Mesenchymal stem cell (in vitro differentiated cells and primary cell): ENCODE results near the gene LUZP1.
"Not testable (repeated sequence)": the region's sequence is repeated elsewhere in the genome, so short reads cannot be mapped to it uniquely, and the experiment has no call there.

Experiments used
- DNase-seq: peaks from one replicate; pipeline ENCODE4 v3.0.0-alpha.2; 2013
- H2AFZ ChIP-seq: one replicate; pipeline ENCODE4 v1.6.1; 2013; ENCODE audit warnings: low read depth, mild to moderate bottlenecking, control low read depth, inconsistent platforms, low read length, moderate library complexity
- H2AK5ac ChIP-seq: 2 replicates; pipeline ENCODE4 v1.6.1; 2013; ENCODE audit warnings: low read length, moderate library complexity, mild to moderate bottlenecking, inconsistent platforms; ENCODE audit not compliant: severe bottlenecking
- H2BK120ac ChIP-seq: one replicate; pipeline ENCODE4 v1.6.1; 2013; ENCODE audit warnings: low read depth, mild to moderate bottlenecking, inconsistent platforms, low read length, moderate library complexity
- H2BK12ac ChIP-seq, 2 experiments: one replicate each; pipeline ENCODE4 v1.6.1; 2013; ENCODE audit warnings: inconsistent platforms in 2 of 2, low read length in 2 of 2, mild to moderate bottlenecking in 2 of 2, moderate library complexity in 2 of 2, control low read depth in 1 of 2
- H2BK15ac ChIP-seq: one replicate; pipeline ENCODE4 v1.6.1; 2013; ENCODE audit warnings: mild to moderate bottlenecking, low read depth, inconsistent platforms; ENCODE audit not compliant: poor library complexity, severe bottlenecking
- H2BK5ac ChIP-seq: 2 replicates; pipeline ENCODE4 v1.6.1; 2013; ENCODE audit warnings: low read depth, mild to moderate bottlenecking, low read length, control low read depth, inconsistent platforms; ENCODE audit not compliant: poor library complexity, severe bottlenecking
- H3K14ac ChIP-seq, 2 experiments: one replicate each; pipeline ENCODE4 v1.6.1; 2013; ENCODE audit warnings: inconsistent platforms in 2 of 2, low read length in 2 of 2, control low read depth in 1 of 2, mild to moderate bottlenecking in 1 of 2, moderate library complexity in 1 of 2
- H3K18ac ChIP-seq, 2 experiments: one replicate each; pipeline ENCODE4 v1.6.1; 2013; ENCODE audit warnings: inconsistent platforms in 2 of 2, low read length in 2 of 2, control low read depth in 1 of 2, low read depth in 1 of 2, mild to moderate bottlenecking in 1 of 2
- H3K23ac ChIP-seq, 2 experiments: one replicate each; pipeline ENCODE4 v1.6.1; 2013; ENCODE audit warnings: inconsistent platforms in 2 of 2, low read length in 2 of 2, mild to moderate bottlenecking in 2 of 2, moderate library complexity in 2 of 2, control low read depth in 1 of 2
- H3K27ac ChIP-seq: 2 replicates; pipeline ENCODE4 v1.5.1; 2013; ENCODE audit warnings: mild to moderate bottlenecking, moderate library complexity, low read length, control low read depth, inconsistent platforms; ENCODE audit not compliant: poor library complexity, severe bottlenecking
- H3K27me3 ChIP-seq, 2 experiments: 2 replicates each; pipeline versions ENCODE4 v1.6.1 to v1.7.0; 2013; ENCODE audit warnings: low read length in 2 of 2, mild to moderate bottlenecking in 2 of 2, moderate library complexity in 2 of 2, control low read depth in 1 of 2, inconsistent platforms in 1 of 2; ENCODE audit not compliant: control insufficient read depth in 1 of 2, insufficient read depth in 1 of 2
- H3K36me3 ChIP-seq, 2 experiments: 2 replicates each; pipeline versions ENCODE4 v1.6.1 to v1.7.0; 2013; ENCODE audit warnings: low read length in 2 of 2, control low read depth in 1 of 2, inconsistent platforms in 1 of 2, low read depth in 1 of 2, mild to moderate bottlenecking in 1 of 2; ENCODE audit not compliant: insufficient read depth in 2 of 2, control insufficient read depth in 1 of 2
- H3K4ac ChIP-seq, 2 experiments: one replicate each; pipeline ENCODE4 v1.6.1; 2013; ENCODE audit warnings: inconsistent platforms in 2 of 2, low read length in 2 of 2, mild to moderate bottlenecking in 2 of 2, moderate library complexity in 2 of 2, control low read depth in 1 of 2, low read depth in 1 of 2
- H3K4me1 ChIP-seq: 2 replicates; pipeline ENCODE4 v1.6.1; 2013; ENCODE audit warnings: low read depth, low read length, control low read depth; ENCODE audit not compliant: control insufficient read depth, insufficient read depth
- H3K4me2 ChIP-seq: 2 replicates; pipeline ENCODE4 v1.6.1; 2013; ENCODE audit warnings: low read length, mild to moderate bottlenecking, inconsistent platforms; ENCODE audit not compliant: poor library complexity, severe bottlenecking
- H3K4me3 ChIP-seq, 2 experiments: 2 replicates each; pipeline versions ENCODE4 v1.5.1 to v1.7.0; 2013; ENCODE audit warnings: low read length in 2 of 2, mild to moderate bottlenecking in 2 of 2, control low read depth in 1 of 2, low read depth in 1 of 2; ENCODE audit not compliant: insufficient read depth in 1 of 2
- H3K79me1 ChIP-seq: replicated peaks from 2 replicates; pipeline ENCODE4 v1.6.1; 2013; ENCODE audit warnings: mild to moderate bottlenecking, control low read depth, low read length, inconsistent platforms; ENCODE audit not compliant: poor library complexity, severe bottlenecking
- H3K9ac ChIP-seq: 2 replicates; pipeline ENCODE4 v1.7.0; 2013; ENCODE audit warnings: mild to moderate bottlenecking, low read length, moderate library complexity
- H3K9me3 ChIP-seq: 2 replicates; pipeline ENCODE4 v1.7.0; 2013; ENCODE audit warnings: mild to moderate bottlenecking, low read length; ENCODE audit not compliant: control insufficient read depth
- H4K8ac ChIP-seq: one replicate; pipeline ENCODE4 v1.6.1; 2013; ENCODE audit warnings: inconsistent platforms, mild to moderate bottlenecking, low read length, moderate library complexity
- H4K91ac ChIP-seq: one replicate; pipeline ENCODE4 v1.6.1; 2013; ENCODE audit warnings: mild to moderate bottlenecking, low read length, inconsistent platforms
- WGBS: methylation state at CpG from one replicate; pipeline ENCODE4 v1.1.7; 2013; ENCODE audit warnings: mixed read lengths; 5-methylcytosine and 5-hydroxymethylcytosine counted together

Gene LUZP1

GRCh38 chr1:23207733-23208132 lies 39.1 kb upstream of the LUZP1 start:
- not testable (repeated sequence) for H2BK15ac ChIP-seq, H3K4ac ChIP-seq, H3K9me3 ChIP-seq, H3K27ac ChIP-seq, H2AK5ac ChIP-seq, H3K18ac ChIP-seq, H4K91ac ChIP-seq, H3K9ac ChIP-seq, H3K79me1 ChIP-seq, H2BK5ac ChIP-seq, H3K14ac ChIP-seq, H3K4me3 ChIP-seq, DNase-seq, H2BK12ac ChIP-seq, H3K4me2 ChIP-seq, H3K36me3 ChIP-seq, H3K23ac ChIP-seq, H2AFZ ChIP-seq, H4K8ac ChIP-seq, H2BK120ac ChIP-seq, H3K4me1 ChIP-seq
- 89% methylated on average over 5 of the region's 8 CpGs for WGBS
- peaks cover 0 to 53% of the 10 kb centered on the region in 2 experiments for H3K27me3 ChIP-seq

GRCh38 chr1:23202263-23202749 lies 33.6 kb upstream of the LUZP1 start:
- Histone ChIP-seq H3K4me2 (no peak overlapping the region), H3K4me3 (no peak overlapping the region), H3K79me1 (no peaks in the 10 kb centered on the region), H2AK5ac (no peak overlapping the region), H3K9me3 (no peaks in the 10 kb centered on the region), H3K9ac (no peak overlapping the region), H3K14ac (no peak overlapping the region), H2AFZ (no peak overlapping the region), H3K4ac (no peak overlapping the region), H3K27ac (peak overlapping the region; percentile 46), H2BK15ac (no peak overlapping the region), H3K27me3 (peaks cover 0 to 23% of the 10 kb centered on the region in 2 experiments), H3K18ac (no peak overlapping the region), H2BK5ac (no peak overlapping the region), H3K23ac (no peak overlapping the region), H3K4me1 (peaks cover 5% of the 10 kb centered on the region), H3K36me3 (no peaks in the 10 kb centered on the region), H4K91ac (no peak overlapping the region), H2BK120ac (no peak overlapping the region), H4K8ac (peak overlapping the region; percentile 15), H2BK12ac (no peak overlapping the region)
- peak; percentile 80 for DNase-seq
- WGBS = 28% methylated on average over 3 of the region's 3 CpGs

GRCh38 chr1:23200883-23201282 lies 32.2 kb upstream of the LUZP1 start:
- Histone ChIP-seq H2AK5ac (peak overlapping the region; percentile 36), H3K9ac (no peak overlapping the region), H2BK120ac (no peak overlapping the region), H3K4me1 (peaks cover 11% of the 10 kb centered on the region), H4K91ac (peak overlapping the region; percentile 9), H3K36me3 (no peaks in the 10 kb centered on the region), H3K27me3 (peaks cover 0 to 19% of the 10 kb centered on the region in 2 experiments), H3K4ac (peak overlapping the region in 1 of 2 experiments; percentile 12), H3K4me3 (no peak overlapping the region), H3K27ac (no peak overlapping the region), H3K14ac (no peak overlapping the region), H2BK5ac (no peak overlapping the region), H3K23ac (no peak overlapping the region), H2BK15ac (no peak overlapping the region), H2BK12ac (peak overlapping the region in 1 of 2 experiments; percentile 18), H4K8ac (no peak overlapping the region), H2AFZ (no peak overlapping the region), H3K79me1 (no peaks in the 10 kb centered on the region), H3K9me3 (no peaks in the 10 kb centered on the region), H3K4me2 (no peak overlapping the region), H3K18ac (no peak overlapping the region)
- 91% methylated on average over 1 of the region's 1 CpG for WGBS
- no peak for DNase-seq

- WGBS = 0% methylated on average over 2 of the region's 4 CpGs
Measured at GRCh38 chr1:23198373-23198772, 29.7 kb upstream of the LUZP1 start.

More at GRCh38 chr1:23198373-23198772, 29.7 kb upstream of the LUZP1 start:
- Histone ChIP-seq H2BK15ac (no peak overlapping the region), H3K4me3 (no peak overlapping the region), H2BK5ac (no peak overlapping the region), H2BK120ac (no peak overlapping the region), H2BK12ac (no peak overlapping the region), H3K9me3 (no peaks in the 10 kb centered on the region), H2AFZ (no peak overlapping the region), H2AK5ac (no peak overlapping the region), H3K9ac (peak overlapping the region; percentile 12), H3K27ac (peak overlapping the region; percentile 85), H3K79me1 (no peaks in the 10 kb centered on the region), H4K91ac (no peak overlapping the region), H3K4me1 (peaks cover 24% of the 10 kb centered on the region), H4K8ac (no peak overlapping the region), H3K4me2 (no peak overlapping the region), H3K23ac (no peak overlapping the region), H3K18ac (no peak overlapping the region), H3K27me3 (peaks cover 0 to 8% of the 10 kb centered on the region in 2 experiments), H3K4ac (no peak overlapping the region), H3K14ac (no peak overlapping the region), H3K36me3 (no peaks in the 10 kb centered on the region)
- DNase-seq = peak; percentile 96
